ENCODE data around the gene ATP5F1B. TPM values are rescaled to one million over a fixed set of nuclear protein-coding genes. Genes with fewer than 3 reads are reported as not detected.
"Not testable (repeated sequence)": the region's sequence is repeated elsewhere in the genome, so short reads cannot be mapped to it uniquely, and the experiment has no call there.

The ATP5F1B gene
- total and polyA plus RNA-seq, 2 of the 13 experiments (the other 11 are each of a cell fraction or from before 2014, with no cell fraction given), result 1,051 to 1,180 TPM

DNA sequence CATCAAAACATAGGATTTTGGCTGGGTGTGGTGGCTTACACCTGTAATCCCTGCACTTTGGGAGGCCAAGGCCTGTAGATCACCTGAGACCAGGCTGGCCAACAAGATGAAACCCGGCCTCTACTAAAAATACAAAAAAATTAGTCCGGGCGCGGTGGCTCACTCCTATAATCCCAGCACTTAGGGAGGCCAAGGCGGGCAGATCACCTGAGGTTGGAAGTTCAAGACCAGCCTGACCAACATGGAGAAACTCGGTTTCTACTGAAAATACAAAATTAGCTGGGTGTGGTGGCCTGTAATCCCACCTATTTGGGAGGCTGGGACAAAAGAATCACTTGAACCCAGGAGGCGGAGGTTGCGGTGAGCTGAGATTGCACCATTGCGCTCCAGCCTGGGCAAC is 2.2 kb upstream of the ATP5F1B start:
- ATAC-seq; H3K4me3 ChIP-seq (replicated peaks in 1 of 3; ENCODE audit: insufficient read depth in 1 of 3, low read depth in 2 of 3, low read length in 3 of 3); CTCF ChIA-PET (ENCODE audit: low intra/inter-chr PET ratio, low total read pairs); H3K9ac ChIP-seq (ENCODE audit: insufficient read depth, low read depth, low read length); H2AFZ ChIP-seq (ENCODE audit: low read length); POLR2A ChIA-PET; H3K27me3 ChIP-seq (ENCODE audit: control insufficient read depth in 1 of 2, insufficient read depth in 2 of 2, low read length in 2 of 2); FAIRE-seq; H3K9me3 ChIP-seq (ENCODE audit: low read length); H3K27ac ChIP-seq (ENCODE audit: extremely low read length, insufficient read depth, low read length); BruUV-seq (replicated peaks); DNase-seq (ENCODE audit: low spot score); H3K4me2 ChIP-seq (ENCODE audit: low read depth, low read length): not testable (repeated sequence)
- H3K79me2 ChIP-seq (ENCODE audit: insufficient read depth, low read length), result peaks cover 28% of the 10 kb centered on the region
- H4K20me1 ChIP-seq (ENCODE audit: insufficient read depth, low read length), result peaks cover 15% of the 10 kb centered on the region
- intact Hi-C loops (cut with micrococcal nuclease; ENCODE audit: unreplicated experiment) (loop anchor here (10.0 kb wide), 1 partner anchor 77 kb away; the partner anchor contains the start of gene NACA), in situ Hi-C loops (cut with HindIII; ENCODE audit: extremely low pct_ligation_motif_present, low pct_unique_long_range_greater_than_20kb) (loop anchor here (10.0 kb wide), 1 partner anchor 77 kb away; the partner anchor contains the start of gene NACA)
- WGBS (ENCODE audit: low lambda C conversion rate), result 89% methylated on average over 9 of the region's 9 CpGs
- peaks cover 24% of the 10 kb centered on the region for H3K4me1 ChIP-seq (ENCODE audit: insufficient read depth, low read length)
- H3K36me3 ChIP-seq (replicated peaks in 1 of 2; ENCODE audit: control insufficient read depth in 1 of 2, insufficient read depth in 2 of 2, low read length in 2 of 2), result peaks cover 4 to 10% of the 10 kb centered on the region in 2 experiments; a peak in 4 of 5 replicates

DNA sequence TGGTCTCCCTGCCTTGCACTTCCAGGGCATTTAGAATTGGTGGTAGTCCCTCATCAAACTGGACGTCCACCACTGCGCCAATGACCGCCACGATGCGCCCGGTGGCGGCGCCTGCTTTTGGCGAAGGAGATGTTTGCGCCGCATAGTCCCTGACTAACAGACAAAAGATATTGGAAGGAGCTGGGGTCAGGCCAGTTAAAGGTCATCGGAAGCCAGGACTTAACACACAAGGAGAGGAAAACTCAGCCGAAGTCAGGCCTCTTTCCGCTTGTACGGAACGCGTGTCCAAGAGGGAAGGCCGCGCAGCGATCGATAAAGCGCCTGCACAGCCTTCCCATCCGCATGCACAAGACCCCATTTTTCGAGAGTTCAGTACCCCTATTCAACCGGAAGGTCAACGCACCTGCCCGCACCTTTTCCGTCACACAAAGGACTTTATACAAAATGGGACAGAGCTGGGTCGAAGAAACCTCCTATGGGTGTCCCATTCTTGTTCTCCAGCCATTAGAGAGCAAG is 525 bp downstream of the ATP5F1B start:
- H3K4me3 ChIP-seq (replicated peaks in 1 of 3; ENCODE audit: insufficient read depth in 1 of 3, low read depth in 2 of 3, low read length in 3 of 3), result peak overlapping the region; percentile 75 to 89 (median 77)
- peak overlapping the region; percentile 97 for H3K9ac ChIP-seq (ENCODE audit: insufficient read depth, low read depth, low read length)
- peaks cover 15% of the 10 kb centered on the region for H4K20me1 ChIP-seq (ENCODE audit: insufficient read depth, low read length)
- peaks cover 39% of the 10 kb centered on the region for H3K79me2 ChIP-seq (ENCODE audit: insufficient read depth, low read length)
- DNase-seq (ENCODE audit: low spot score), result no peak
- no peak for ATAC-seq
- no peak for FAIRE-seq
- H2AFZ ChIP-seq (ENCODE audit: low read length), result no peak overlapping the region
- peak overlapping the region; percentile 91 for H3K4me2 ChIP-seq (ENCODE audit: low read depth, low read length)
- POLR2A ChIA-PET, result interaction anchor here (0.8 to 2.8 kb wide), 10 partner anchors 9 to 434 kb away, joined by 3 to 58 read pairs (median 8); partner anchors contain the start of genes BAZ2A, NACA and PTGES3
- in situ Hi-C loops (cut with HindIII; ENCODE audit: extremely low pct_ligation_motif_present, low pct_unique_long_range_greater_than_20kb) (loop anchor here (10.0 kb wide), 1 partner anchor 80 kb away; the partner anchor contains the start of gene NACA), intact Hi-C loops (cut with micrococcal nuclease; ENCODE audit: unreplicated experiment) (loop anchor here (1.0 to 10.0 kb wide), 3 partner anchors 8 to 80 kb away; partner anchors contain the start of gene NACA)
- CTCF ChIA-PET (ENCODE audit: low intra/inter-chr PET ratio, low total read pairs), result interaction anchor here (1.0 kb wide), 1 partner anchor 8 kb away, joined by 5 read pairs; no protein-coding TSS in a partner anchor
- BruUV-seq (replicated peaks), result TSS peak; percentile 75
- WGBS (ENCODE audit: low lambda C conversion rate), result 2% methylated on average over 26 of the region's 29 CpGs
- peaks cover 10 to 32% of the 10 kb centered on the region in 2 experiments for H3K36me3 ChIP-seq (replicated peaks in 1 of 2; ENCODE audit: control insufficient read depth in 1 of 2, insufficient read depth in 2 of 2, low read length in 2 of 2)
- H3K4me1 ChIP-seq (ENCODE audit: insufficient read depth, low read length), result peaks cover 35% of the 10 kb centered on the region
- peak overlapping the region; percentile 82 for H3K27ac ChIP-seq (ENCODE audit: extremely low read length, insufficient read depth, low read length)
- H3K27me3 ChIP-seq (ENCODE audit: control insufficient read depth in 1 of 2, insufficient read depth in 2 of 2, low read length in 2 of 2), result no peaks in the 10 kb centered on the region; a peak in 1 of 5 replicates
- H3K9me3 ChIP-seq (ENCODE audit: low read length), result no peaks in the 10 kb centered on the region
- TF ChIP-seq ERF (CRISPR knock-in tag; IDR thresholded peaks at IDR 0.05) (no peak), ZNF274 (CRISPR knock-in tag; IDR thresholded peaks at IDR 0.05) (0 out of 2 replicates have a peak, but pooled peaks have one; percentile 20), SMAD3 (CRISPR knock-in tag; IDR thresholded peaks at IDR 0.05) (no peak), ZFP90 (CRISPR knock-in tag; IDR thresholded peaks at IDR 0.05; ENCODE audit: borderline replicate concordance) (no peak), SPEN (CRISPR knock-in tag; IDR thresholded peaks at IDR 0.05; ENCODE audit: low read depth) (no peak; the same call in 1 of the 2 replicates), FOXM1 (CRISPR knock-in tag; IDR thresholded peaks at IDR 0.05) (no peak), ZNF737 (CRISPR knock-in tag; IDR thresholded peaks at IDR 0.05; ENCODE audit: borderline replicate concordance) (no peak), PCBP1 (IDR thresholded peaks at IDR 0.05; ENCODE audit: borderline replicate concordance, low read depth, low read length) (no peak), SRSF1 (optimal IDR thresholded peaks at IDR 0.05; ENCODE audit: low read depth, low read length) (no peak), FOXA3 (CRISPR knock-in tag; IDR thresholded peaks at IDR 0.05) (no peak), ZNF296 (CRISPR knock-in tag; conservative IDR thresholded peaks at IDR 0.05) (0 out of 2 replicates have a peak, but pooled peaks have one; percentile 11)
- TF ChIP-seq, protein P1, sequence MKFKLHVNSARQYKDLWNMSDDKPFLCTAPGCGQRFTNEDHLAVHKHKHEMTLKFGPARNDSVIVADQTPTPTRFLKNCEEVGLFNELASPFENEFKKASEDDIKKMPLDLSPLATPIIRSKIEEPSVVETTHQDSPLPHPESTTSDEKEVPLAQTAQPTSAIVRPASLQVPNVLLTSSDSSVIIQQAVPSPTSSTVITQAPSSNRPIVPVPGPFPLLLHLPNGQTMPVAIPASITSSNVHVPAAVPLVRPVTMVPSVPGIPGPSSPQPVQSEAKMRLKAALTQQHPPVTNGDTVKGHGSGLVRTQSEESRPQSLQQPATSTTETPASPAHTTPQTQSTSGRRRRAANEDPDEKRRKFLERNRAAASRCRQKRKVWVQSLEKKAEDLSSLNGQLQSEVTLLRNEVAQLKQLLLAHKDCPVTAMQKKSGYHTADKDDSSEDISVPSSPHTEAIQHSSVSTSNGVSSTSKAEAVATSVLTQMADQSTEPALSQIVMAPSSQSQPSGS (CRISPR knock-in tag; IDR thresholded peaks at IDR 0.05), result no peak
- TF ChIP-seq, protein P2, sequence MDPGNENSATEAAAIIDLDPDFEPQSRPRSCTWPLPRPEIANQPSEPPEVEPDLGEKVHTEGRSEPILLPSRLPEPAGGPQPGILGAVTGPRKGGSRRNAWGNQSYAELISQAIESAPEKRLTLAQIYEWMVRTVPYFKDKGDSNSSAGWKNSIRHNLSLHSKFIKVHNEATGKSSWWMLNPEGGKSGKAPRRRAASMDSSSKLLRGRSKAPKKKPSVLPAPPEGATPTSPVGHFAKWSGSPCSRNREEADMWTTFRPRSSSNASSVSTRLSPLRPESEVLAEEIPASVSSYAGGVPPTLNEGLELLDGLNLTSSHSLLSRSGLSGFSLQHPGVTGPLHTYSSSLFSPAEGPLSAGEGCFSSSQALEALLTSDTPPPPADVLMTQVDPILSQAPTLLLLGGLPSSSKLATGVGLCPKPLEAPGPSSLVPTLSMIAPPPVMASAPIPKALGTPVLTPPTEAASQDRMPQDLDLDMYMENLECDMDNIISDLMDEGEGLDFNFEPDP (CRISPR knock-in tag; conservative IDR thresholded peaks at IDR 0.05), result peak; percentile 97; the same call in 1 of the 2 replicates
- TF ChIP-seq, protein P3, sequence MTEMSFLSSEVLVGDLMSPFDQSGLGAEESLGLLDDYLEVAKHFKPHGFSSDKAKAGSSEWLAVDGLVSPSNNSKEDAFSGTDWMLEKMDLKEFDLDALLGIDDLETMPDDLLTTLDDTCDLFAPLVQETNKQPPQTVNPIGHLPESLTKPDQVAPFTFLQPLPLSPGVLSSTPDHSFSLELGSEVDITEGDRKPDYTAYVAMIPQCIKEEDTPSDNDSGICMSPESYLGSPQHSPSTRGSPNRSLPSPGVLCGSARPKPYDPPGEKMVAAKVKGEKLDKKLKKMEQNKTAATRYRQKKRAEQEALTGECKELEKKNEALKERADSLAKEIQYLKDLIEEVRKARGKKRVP (CRISPR knock-in tag; IDR thresholded peaks at IDR 0.05), result no peak

All from HepG2 (cell line).